Left renal cortex interstitium (tissue), 4 donors: ENCODE measurements around the gene GNGT1. TPM values are rescaled to one million over a fixed set of nuclear protein-coding genes. Genes with fewer than 3 reads are reported as not detected.

ENCODE experiments used
- DNase-seq, 4 donors: peaks; one replicate each; pipeline ENCODE4 v3.0.0-alpha.2; 2013; ENCODE audit warnings: low read depth in 4 of 4, low spot score in 2 of 4, missing footprints in 1 of 4
- polyA plus RNA-seq, 4 donors: library from polyadenylated mRNA; unstranded; fragments of 120-200 nt; gene quantifications; one replicate each; pipeline ENCODE4 v1.2.1, GENCODE V29; 2013; ENCODE audit not compliant: insufficient read length in 4 of 4

GNGT1 gene
- under 1 TPM; 0.11 to 0.27 (median 0.20) TPM for polyA plus RNA-seq

DNA sequence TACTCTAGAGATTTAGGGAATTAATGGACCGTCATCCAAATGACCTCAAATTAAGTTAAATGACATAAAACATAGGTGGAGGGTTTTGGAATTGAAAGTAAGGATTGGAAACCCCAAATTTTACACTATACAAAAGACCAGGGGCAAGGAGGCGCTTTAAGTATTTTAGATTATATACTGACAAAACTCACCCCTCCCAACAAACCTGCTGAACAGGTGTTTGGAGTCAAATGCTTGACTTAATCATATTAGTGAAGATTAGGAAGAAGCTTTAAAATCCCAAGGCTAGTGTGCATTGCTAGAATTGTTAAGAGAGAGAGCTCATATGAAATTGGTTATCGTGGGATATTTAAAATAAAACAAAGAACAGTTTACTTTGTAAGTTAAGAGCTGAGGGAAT is at the start of gene GNGT1:
Gene GNGT1 (plus strand): TSS at position 301 of the 400 bp plus-strand sequence. CDS start 180 bp downstream, outside the sequence.
- no peak for DNase-seq

DNA sequence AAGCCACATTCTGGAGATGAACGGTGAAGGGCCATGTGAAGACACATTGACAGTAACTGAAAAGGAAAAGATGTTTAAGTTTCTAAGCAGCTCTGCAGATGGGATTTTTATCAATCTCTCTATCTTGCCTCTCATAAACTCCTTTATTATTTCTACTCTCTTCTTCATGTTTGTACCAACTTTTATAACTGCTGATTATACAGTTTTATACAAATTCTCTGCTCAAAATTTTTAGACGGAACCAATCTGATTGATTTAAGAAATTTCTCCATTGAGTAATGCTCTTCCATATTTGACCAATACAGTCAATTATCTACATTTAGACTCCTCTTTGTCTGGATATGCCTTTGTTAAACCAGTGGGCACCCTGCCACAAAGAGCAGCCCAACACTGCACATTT is 47.5 kb upstream of the GNGT1 start:
- DNase-seq = no peak

DNA sequence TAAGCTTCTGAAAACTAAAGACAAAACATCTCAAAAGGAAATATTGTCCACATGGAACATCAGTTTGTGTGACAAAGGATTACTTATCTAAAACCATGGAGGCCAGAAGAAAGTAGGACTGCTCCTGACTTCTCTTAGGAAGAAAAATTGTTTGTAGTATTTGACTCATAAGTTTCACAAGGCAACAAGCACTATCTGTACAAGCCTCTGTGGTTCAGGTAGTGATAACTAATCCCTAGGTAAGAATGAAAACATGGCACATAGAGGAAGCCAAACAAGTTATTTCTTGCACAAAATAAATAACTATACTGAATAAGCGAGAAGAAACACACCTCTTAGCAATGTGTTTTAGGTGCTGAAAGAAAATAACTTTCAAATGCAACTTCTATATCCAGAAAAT is 46.1 kb upstream of the GNGT1 start:
- DNase-seq = no peak

GRCh38 chr7:93861325-93861949 is 44.9 kb upstream of the GNGT1 start:
- DNase-seq = no peak

- no peak for DNase-seq
Observed at GRCh38 chr7:93862651-93863050, 43.7 kb upstream of the GNGT1 start.

DNA sequence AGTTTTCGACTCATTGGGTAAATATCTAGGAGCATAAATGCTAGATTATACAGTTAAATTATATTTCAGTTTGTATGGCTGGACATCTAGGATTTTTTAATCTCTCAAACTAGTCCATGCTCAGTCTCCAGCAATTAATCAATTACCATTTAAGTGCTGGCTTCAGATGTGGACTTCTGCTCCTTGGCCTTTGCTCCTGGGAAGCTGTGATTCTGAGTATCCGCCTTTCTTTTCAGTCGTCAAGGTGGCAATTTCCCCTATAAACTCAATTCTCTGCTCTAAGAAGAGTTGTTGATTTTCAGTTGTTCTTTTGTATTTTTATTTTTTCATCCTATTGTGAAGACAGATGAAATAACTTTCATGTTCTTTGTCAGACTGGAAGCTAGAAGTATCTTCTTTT is 39.5 kb upstream of the GNGT1 start:
- no peak for DNase-seq

- DNase-seq = no peak
Observed at GRCh38 chr7:93873998-93874574, 32.3 kb upstream of the GNGT1 start.

GRCh38 chr7:93877742-93878141 is 28.6 kb upstream of the GNGT1 start:
- no peak for DNase-seq

- DNase-seq = no peak
Observed at GRCh38 chr7:93879356-93879755, 27.0 kb upstream of the GNGT1 start.

GRCh38 chr7:93882468-93882867 is 23.9 kb upstream of the GNGT1 start:
- no peak for DNase-seq

DNA sequence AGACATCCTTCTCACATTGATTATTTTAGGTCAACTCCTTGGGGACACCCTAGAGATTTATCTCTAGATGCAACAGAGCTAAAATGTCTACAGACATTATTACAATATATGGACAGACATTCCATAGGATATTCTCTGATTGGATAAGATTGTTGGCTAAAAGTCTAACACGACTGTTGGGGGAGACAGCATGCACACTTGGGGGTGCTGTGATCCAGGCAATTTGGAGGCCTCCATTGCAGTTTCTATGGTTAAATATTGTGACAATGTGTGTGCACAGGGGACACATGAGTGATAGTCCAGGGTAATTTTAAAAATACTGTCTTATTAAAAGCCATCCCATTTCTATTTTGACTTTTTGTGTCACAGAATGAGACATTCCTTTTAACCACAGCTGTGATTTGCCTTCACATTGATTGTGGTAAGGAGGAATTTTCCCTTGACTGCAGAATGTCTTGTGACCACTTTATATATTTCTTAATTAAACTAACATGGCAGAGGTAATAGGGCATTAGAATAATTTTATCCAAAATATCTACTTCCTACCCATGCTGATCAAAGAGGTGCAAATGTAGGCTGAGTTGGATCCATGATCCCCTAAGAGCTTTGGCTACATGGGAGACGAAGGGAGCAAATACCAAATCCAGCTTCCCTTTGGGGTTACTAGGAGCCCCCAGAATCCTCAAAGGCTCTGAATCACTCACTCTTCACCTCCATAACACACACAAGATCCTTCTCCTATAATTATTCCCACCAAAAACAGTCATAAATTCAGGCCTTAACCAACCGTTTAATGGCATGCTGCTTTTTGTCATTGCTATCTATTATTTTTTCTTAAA is 23.1 kb upstream of the GNGT1 start:
- DNase-seq = no peak

- no peak for DNase-seq
Observed at GRCh38 chr7:93883917-93884345, 22.4 kb upstream of the GNGT1 start.

DNA sequence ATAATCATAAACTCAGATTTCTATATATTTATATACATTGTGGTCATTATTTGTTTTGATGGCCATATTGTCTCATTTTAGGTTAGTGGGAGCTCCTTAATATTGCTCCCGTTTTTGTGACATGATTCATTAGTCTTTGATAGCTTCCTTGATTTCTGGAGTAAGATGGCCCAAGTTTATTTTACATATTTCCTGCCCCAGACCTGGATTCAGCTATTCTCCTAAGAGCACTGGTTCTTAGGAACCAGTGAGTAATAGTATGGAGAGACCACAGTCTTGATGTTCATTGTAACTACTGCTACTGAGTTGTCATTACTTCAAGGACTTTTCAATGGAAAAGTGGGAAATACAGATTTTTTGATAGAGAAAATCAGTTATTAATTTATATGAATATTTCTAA is 21.8 kb upstream of the GNGT1 start:
- DNase-seq = no peak

- DNase-seq = no peak
Observed at GRCh38 chr7:93889261-93889660, 17.1 kb upstream of the GNGT1 start.

DNA sequence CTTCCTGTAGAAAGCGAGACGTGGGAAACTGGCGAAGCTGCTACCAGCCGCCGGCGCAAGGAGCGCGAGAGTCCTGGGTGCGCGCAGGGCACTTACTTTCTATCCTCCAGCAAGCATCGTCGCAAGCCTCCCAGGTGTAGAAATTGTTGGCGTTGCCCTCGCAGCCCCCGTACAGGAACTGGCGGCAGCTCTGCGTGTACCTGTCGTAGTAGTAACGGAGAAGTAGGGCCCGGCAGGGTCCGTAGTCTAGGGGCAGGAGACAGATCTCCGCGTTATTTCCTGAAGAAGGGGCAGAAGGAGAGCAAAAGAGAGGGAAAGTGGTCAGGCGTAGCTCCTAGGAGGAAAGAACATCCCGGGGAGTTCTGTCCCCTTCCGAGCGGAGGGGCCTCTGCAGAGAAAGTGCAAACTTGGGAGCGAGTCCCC is 16.3 kb upstream of the GNGT1 start:
- peak; percentile 13 to 43 (median 36) for DNase-seq

- DNase-seq = peak; percentile 34 to 51 (median 44)
Observed at GRCh38 chr7:93890464-93891068, 15.8 kb upstream of the GNGT1 start, which contains the start of gene TFPI2. Gene TFPI2, minus strand, starts transcription at chr7:93890753. Its CDS starts 75 bp downstream, at chr7:93890678.

- no peak for DNase-seq
Observed at GRCh38 chr7:93894426-93894825, 11.9 kb upstream of the GNGT1 start.

- no peak for DNase-seq
Observed at GRCh38 chr7:93894966-93895640, 11.3 kb upstream of the GNGT1 start.

DNA sequence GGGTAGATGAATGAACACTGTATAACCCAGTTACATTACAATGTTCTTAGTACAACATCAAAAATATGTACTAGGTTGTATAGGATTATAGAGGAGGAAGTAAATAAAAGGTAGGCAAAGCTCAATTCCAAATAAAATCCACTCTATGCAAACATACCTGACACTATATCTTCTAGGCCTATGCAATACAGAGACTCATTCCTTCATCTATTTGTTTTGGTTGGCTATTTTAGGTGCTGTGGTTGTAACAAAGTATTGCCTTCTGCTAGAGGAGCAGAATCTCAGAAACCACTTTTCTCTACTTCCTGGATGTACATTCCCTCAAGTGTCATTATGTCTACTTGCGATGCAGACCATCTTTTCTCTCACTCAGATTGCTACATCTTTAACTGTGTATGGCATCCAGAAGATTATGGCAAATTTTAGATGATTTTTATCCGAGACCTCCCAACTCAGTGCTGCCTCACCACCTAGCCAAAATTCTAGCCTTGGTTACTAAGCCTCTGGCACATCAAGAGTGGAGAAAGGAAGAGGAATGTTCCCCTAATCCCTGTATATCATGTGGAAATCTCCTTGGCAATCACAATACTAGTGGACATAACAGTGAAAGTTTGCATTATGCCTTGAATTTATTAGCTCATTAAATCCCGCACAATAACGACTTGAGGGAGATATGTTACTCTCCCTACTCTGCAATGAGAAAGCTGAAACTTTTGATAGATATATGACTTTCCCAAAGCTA is 10.3 kb upstream of the GNGT1 start:
- DNase-seq = no peak

DNA sequence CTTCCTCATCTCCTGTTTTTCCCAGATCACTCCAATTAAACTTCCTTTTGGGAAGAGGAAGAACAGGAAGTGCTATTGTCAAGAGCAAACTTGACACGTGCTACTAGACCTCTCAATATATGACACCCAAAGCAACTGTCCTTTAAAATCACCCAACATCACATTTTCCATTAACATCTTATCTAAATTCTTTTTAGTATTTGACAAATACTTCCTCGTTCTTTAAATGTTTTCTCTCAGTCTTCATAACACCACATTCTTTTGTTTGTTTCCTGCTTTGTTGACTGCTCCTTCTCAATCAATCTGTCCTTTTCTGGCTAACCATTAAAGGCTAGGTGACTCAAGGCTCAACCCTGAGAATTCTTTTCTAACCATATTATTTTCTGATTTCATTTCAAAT is 8.7 kb upstream of the GNGT1 start:
- DNase-seq = no peak
